ENCODE results near the gene CALD1.

DNA sequence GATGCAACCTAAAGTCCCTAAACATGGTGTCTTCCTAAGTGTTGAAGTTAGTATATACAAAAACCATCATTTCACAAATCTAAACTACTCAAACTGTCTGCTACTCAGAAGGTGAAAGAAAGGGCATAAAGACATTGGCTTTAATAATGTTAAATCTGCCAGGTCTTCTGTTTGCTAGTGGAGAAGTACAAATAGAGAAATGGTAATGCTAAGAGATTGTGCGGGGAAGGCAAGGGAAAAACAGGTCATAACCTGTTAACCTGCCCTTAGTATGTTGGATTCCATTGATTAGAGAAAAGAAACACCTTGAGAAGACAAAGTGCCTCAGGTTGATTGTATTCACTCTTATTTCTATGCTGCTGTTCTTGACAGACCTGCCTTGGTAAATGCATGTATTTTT lies 80.3 kb downstream of the CALD1 start:
- no peak for TF ChIP-seq POLR2A (IDR thresholded peaks at IDR 0.05)
- TF ChIP-seq, protein P1, sequence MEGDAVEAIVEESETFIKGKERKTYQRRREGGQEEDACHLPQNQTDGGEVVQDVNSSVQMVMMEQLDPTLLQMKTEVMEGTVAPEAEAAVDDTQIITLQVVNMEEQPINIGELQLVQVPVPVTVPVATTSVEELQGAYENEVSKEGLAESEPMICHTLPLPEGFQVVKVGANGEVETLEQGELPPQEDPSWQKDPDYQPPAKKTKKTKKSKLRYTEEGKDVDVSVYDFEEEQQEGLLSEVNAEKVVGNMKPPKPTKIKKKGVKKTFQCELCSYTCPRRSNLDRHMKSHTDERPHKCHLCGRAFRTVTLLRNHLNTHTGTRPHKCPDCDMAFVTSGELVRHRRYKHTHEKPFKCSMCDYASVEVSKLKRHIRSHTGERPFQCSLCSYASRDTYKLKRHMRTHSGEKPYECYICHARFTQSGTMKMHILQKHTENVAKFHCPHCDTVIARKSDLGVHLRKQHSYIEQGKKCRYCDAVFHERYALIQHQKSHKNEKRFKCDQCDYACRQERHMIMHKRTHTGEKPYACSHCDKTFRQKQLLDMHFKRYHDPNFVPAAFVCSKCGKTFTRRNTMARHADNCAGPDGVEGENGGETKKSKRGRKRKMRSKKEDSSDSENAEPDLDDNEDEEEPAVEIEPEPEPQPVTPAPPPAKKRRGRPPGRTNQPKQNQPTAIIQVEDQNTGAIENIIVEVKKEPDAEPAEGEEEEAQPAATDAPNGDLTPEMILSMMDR (IDR thresholded peaks at IDR 0.05) = no peak
